Breast epithelium (tissue), 3 donors: Measurements from ENCODE around the gene MTFMT.

Experiments used
- POLR2A ChIP-seq: fragments of 450-650 bp; IDR thresholded peaks from one replicate; pipeline ENCODE4 v1.6.1; 2016; ENCODE audit warnings: antibody characterized with exemption, mild to moderate bottlenecking, moderate library complexity
- POLR2AphosphoS5 ChIP-seq, 3 donors: sonication (generic); formaldehyde crosslinking; IDR thresholded peaks; one replicate each; pipeline ENCODE4 v1.6.1; 2017; ENCODE audit warnings: antibody characterized with exemption in 3 of 3
- TF ChIP-seq, protein P1 (sequence below), 3 donors: fragments of 450-650 bp; IDR thresholded peaks; one replicate each; pipeline ENCODE4 v1.5.1; 2016 to 2017; ENCODE audit warnings: antibody characterized with exemption in 3 of 3, mild to moderate bottlenecking in 3 of 3, moderate library complexity in 3 of 3

DNA sequence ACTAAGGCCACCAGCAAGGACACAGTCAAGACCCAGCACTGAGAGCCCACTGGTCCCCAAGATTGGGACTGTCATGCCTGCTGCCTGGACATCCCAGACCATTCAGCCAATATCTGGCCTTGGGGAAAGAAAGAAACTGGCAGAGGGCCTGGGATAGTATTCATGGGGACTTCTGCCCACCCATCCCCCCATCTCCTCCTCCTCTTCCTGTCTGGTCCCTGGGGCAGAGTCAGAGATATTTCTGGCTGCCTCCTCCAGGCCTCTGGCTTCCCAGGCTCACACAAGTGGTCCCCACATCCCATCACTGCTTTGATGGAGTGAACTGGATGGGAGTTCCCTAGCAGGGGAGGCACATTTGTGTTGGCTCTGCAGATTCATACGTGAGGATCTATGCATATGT, 42.6 kb upstream of the MTFMT start:
- TF ChIP-seq POLR2A (no peak), POLR2AphosphoS5 (IDR thresholded peaks at IDR 0.05) (no peak)
- TF ChIP-seq, protein P1, sequence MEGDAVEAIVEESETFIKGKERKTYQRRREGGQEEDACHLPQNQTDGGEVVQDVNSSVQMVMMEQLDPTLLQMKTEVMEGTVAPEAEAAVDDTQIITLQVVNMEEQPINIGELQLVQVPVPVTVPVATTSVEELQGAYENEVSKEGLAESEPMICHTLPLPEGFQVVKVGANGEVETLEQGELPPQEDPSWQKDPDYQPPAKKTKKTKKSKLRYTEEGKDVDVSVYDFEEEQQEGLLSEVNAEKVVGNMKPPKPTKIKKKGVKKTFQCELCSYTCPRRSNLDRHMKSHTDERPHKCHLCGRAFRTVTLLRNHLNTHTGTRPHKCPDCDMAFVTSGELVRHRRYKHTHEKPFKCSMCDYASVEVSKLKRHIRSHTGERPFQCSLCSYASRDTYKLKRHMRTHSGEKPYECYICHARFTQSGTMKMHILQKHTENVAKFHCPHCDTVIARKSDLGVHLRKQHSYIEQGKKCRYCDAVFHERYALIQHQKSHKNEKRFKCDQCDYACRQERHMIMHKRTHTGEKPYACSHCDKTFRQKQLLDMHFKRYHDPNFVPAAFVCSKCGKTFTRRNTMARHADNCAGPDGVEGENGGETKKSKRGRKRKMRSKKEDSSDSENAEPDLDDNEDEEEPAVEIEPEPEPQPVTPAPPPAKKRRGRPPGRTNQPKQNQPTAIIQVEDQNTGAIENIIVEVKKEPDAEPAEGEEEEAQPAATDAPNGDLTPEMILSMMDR (IDR thresholded peaks at IDR 0.05), result no peak
